ENCODE measurements around the gene CTDP1.

Gene CTDP1

DNA sequence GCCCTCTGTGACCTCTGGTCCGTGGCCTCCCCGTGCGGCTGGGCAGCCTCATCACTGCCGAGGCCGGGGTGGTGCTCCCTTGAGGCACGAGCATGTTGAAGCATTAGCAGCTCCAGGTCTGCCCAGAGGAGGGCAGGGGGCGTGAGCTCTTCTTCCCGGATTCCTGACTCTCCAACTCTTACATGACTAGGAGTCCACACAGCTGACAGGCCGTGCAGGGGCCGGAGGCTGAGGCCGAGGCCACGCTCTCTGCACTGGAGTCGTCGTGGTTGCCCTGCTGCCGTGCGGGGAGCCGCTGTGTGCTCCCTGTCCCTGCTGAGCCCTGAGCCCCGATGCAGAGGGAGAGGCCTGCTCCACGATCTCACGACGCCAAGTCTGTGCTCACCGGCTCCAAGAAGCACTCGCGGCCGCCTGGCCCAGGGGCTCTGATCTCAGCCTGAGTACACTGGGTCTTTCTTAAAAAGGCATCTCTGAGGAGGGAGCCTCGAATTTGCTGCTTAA is 98.7 kb downstream of the CTDP1 start:
- TF ChIP-seq, protein P1, sequence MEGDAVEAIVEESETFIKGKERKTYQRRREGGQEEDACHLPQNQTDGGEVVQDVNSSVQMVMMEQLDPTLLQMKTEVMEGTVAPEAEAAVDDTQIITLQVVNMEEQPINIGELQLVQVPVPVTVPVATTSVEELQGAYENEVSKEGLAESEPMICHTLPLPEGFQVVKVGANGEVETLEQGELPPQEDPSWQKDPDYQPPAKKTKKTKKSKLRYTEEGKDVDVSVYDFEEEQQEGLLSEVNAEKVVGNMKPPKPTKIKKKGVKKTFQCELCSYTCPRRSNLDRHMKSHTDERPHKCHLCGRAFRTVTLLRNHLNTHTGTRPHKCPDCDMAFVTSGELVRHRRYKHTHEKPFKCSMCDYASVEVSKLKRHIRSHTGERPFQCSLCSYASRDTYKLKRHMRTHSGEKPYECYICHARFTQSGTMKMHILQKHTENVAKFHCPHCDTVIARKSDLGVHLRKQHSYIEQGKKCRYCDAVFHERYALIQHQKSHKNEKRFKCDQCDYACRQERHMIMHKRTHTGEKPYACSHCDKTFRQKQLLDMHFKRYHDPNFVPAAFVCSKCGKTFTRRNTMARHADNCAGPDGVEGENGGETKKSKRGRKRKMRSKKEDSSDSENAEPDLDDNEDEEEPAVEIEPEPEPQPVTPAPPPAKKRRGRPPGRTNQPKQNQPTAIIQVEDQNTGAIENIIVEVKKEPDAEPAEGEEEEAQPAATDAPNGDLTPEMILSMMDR (IDR thresholded peaks at IDR 0.05; ENCODE audit: low read length) = no peak
- no peak for TF ChIP-seq EZH2 (IDR thresholded peaks at IDR 0.05; ENCODE audit: borderline replicate concordance, low read length)
- H3K4me2 ChIP-seq (ENCODE audit: low read length) = no peak overlapping the region
- H3K36me3 ChIP-seq (ENCODE audit: insufficient read depth, low read length) = no peaks in the 10 kb centered on the region

DNA sequence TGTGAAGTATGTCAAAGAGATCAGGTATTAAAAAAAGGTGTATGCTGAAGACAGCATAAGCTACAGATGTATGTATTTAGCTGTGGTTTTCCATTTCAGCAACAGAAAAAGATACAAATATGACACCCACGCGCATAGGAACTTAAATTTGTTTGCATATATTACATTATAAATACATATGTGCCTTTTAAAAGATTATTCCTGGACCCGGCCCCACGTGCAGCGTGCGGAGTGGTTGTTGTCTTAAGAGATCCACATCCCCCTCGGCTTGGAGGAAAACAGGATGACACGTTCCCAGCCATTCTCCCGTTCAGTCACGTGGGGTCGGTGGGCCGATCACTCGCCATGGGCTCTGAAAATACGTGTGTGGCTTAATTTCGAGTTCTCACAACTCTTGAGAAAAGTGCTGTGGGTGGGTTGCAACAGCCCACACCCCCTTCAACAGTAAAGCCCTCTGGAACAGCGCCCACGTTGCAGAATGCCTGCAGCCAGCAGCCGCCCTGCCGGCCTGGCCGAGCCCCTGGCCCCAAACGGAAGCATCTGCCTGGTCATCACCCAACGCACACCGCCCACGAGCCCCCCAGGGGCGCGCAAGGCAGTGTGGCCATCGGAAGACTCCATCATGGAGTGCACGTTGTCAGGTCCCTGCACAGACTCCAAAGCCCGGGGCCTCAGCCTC is 99.6 kb downstream of the CTDP1 start:
- peaks cover 2% of the 10 kb centered on the region for H3K4me1 ChIP-seq (ENCODE audit: insufficient read depth, low read length, severe bottlenecking)
- TF ChIP-seq EZH2 (IDR thresholded peaks at IDR 0.05; ENCODE audit: borderline replicate concordance, low read length) = no peak
- TF ChIP-seq, protein P1 (IDR thresholded peaks at IDR 0.05; ENCODE audit: low read length) = no peak
- H3K79me2 ChIP-seq (ENCODE audit: insufficient read depth, low read length) = no peaks in the 10 kb centered on the region

More for the DNA sequence above, 98.7 kb downstream of the CTDP1 start:
- H3K4me3 ChIP-seq (ENCODE audit: low read depth, low read length, poor library complexity, severe bottlenecking) = no peak overlapping the region
- H3K9ac ChIP-seq (ENCODE audit: low read length) = no peak overlapping the region
- H3K27ac ChIP-seq (ENCODE audit: low read depth, low read length, poor library complexity, severe bottlenecking) = no peak overlapping the region
- H4K20me1 ChIP-seq (ENCODE audit: insufficient read depth, low read length) = no peaks in the 10 kb centered on the region
- no peaks in the 10 kb centered on the region for H3K9me2 ChIP-seq (ENCODE audit: low read depth, low read length)
- 0 out of 2 replicates have a peak, but pooled peaks cover 4% of the 10 kb centered on the region for H3K27me3 ChIP-seq (ENCODE audit: insufficient read depth, low read length)
- no peaks in the 10 kb centered on the region for H3K9me3 ChIP-seq (ENCODE audit: low read length)
- no peaks in the 10 kb centered on the region for H3F3A ChIP-seq (ENCODE audit: insufficient read depth, low read length)
- H3K79me2 ChIP-seq (ENCODE audit: insufficient read depth, low read length) = no peaks in the 10 kb centered on the region
- H2AFZ ChIP-seq (ENCODE audit: low read length) = no peak overlapping the region
- no peaks in the 10 kb centered on the region for H3K4me1 ChIP-seq (ENCODE audit: insufficient read depth, low read length, severe bottlenecking)

DNA sequence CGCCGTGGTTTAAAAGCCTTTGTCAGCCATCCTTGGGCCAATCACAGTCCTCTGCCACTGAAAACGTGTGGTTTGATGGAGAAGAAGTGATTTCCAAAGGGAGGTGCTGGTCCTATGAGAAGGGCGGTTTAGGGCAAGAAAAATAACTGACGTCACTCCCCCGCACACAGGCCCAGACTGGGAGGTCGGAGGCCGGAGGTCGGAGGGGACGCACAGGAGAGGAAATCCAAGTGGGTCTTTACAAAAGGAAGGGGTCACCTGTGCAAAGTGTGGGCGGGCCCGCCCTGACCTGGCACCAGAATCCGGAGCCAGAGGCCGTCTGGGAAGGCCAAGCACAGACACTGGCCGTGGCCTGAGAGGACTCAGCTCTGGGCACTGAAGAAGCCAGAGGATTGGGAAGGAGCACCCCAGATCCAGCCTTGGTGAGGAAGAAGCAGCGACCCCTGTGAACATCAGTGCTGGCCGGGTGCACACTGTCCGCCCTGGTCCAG is 100.1 kb downstream of the CTDP1 start:
- H3K4me1 ChIP-seq (ENCODE audit: insufficient read depth, low read length, severe bottlenecking) = peaks cover 8% of the 10 kb centered on the region
- H3K79me2 ChIP-seq (ENCODE audit: insufficient read depth, low read length) = no peaks in the 10 kb centered on the region
- no peak overlapping the region for H3K4me2 ChIP-seq (ENCODE audit: low read length)
- H3K27ac ChIP-seq (ENCODE audit: low read depth, low read length, poor library complexity, severe bottlenecking) = no peak overlapping the region
- no peaks in the 10 kb centered on the region for H3K9me2 ChIP-seq (ENCODE audit: low read depth, low read length)
- TF ChIP-seq EZH2 (IDR thresholded peaks at IDR 0.05; ENCODE audit: borderline replicate concordance, low read length) = no peak
- TF ChIP-seq, protein P1 (IDR thresholded peaks at IDR 0.05; ENCODE audit: low read length) = no peak
- no peaks in the 10 kb centered on the region for H3K9me3 ChIP-seq (ENCODE audit: low read length)
- H3K4me3 ChIP-seq (ENCODE audit: low read depth, low read length, poor library complexity, severe bottlenecking) = no peak overlapping the region
- H2AFZ ChIP-seq (ENCODE audit: low read length) = no peak overlapping the region
- no peaks in the 10 kb centered on the region for H4K20me1 ChIP-seq (ENCODE audit: insufficient read depth, low read length)
- no peaks in the 10 kb centered on the region for H3K36me3 ChIP-seq (ENCODE audit: insufficient read depth, low read length)
- H3F3A ChIP-seq (ENCODE audit: insufficient read depth, low read length) = no peaks in the 10 kb centered on the region
- H3K9ac ChIP-seq (ENCODE audit: low read length) = no peak overlapping the region
- 0 out of 2 replicates have a peak, but pooled peaks cover 4% of the 10 kb centered on the region for H3K27me3 ChIP-seq (ENCODE audit: insufficient read depth, low read length)

More for the DNA sequence above, 99.6 kb downstream of the CTDP1 start:
- Histone ChIP-seq H4K20me1 (ENCODE audit: insufficient read depth, low read length) (no peaks in the 10 kb centered on the region), H2AFZ (ENCODE audit: low read length) (no peak overlapping the region), H3K9me3 (ENCODE audit: low read length) (no peaks in the 10 kb centered on the region), H3F3A (ENCODE audit: insufficient read depth, low read length) (no peaks in the 10 kb centered on the region), H3K27ac (ENCODE audit: low read depth, low read length, poor library complexity, severe bottlenecking) (no peak overlapping the region), H3K27me3 (ENCODE audit: insufficient read depth, low read length) (0 out of 2 replicates have a peak, but pooled peaks cover 4% of the 10 kb centered on the region), H3K36me3 (ENCODE audit: insufficient read depth, low read length) (no peaks in the 10 kb centered on the region), H3K9me2 (ENCODE audit: low read depth, low read length) (no peaks in the 10 kb centered on the region), H3K4me3 (ENCODE audit: low read depth, low read length, poor library complexity, severe bottlenecking) (no peak overlapping the region), H3K4me2 (ENCODE audit: low read length) (no peak overlapping the region), H3K9ac (ENCODE audit: low read length) (no peak overlapping the region)

Data from OCI-LY1 (cell line).